ENCODE results near the gene TRAF2. TPM values are rescaled to one million over a fixed set of nuclear protein-coding genes. Genes with fewer than 3 reads are reported as not detected.

Gene TRAF2
- total and polyA plus RNA-seq, 2 donors (not counting 1 experiment from before 2014, with no cell fraction given): 25.5 to 54.5 TPM

GRCh38 chr9:136934277-136934676, 48.0 kb downstream of the TRAF2 start:
- Histone ChIP-seq H3K27ac (ENCODE audit: low read length in 2 of 2) (no peak overlapping the region), H2AFZ (ENCODE audit: insufficient read depth, low read depth, low read length, poor library complexity, severe bottlenecking) (no peak overlapping the region), H3K4me3 (ENCODE audit: control extremely low read depth in 1 of 5, extremely low read depth in 1 of 5, insufficient read depth in 1 of 5, low read depth in 2 of 5, low read length in 4 of 5) (no peak overlapping the region), H4K20me1 (ENCODE audit: control insufficient read depth, insufficient read depth, low read length, poor library complexity, severe bottlenecking) (peaks cover 30% of the 10 kb centered on the region), H3K79me2 (ENCODE audit: control insufficient read depth, insufficient read depth, low read length) (peaks cover 2% of the 10 kb centered on the region), H3K9me3 (ENCODE audit: control extremely low read depth in 1 of 3, control insufficient read depth in 2 of 3, insufficient read depth in 1 of 3, low read length in 2 of 3) (no peaks in the 10 kb centered on the region), H3K9ac (ENCODE audit: low read length) (no peak overlapping the region), H3K27me3 (replicated peaks in 1 of 4; ENCODE audit: control extremely low read depth in 1 of 4, control insufficient read depth in 3 of 4, insufficient read depth in 4 of 4, low read length in 3 of 4) (no peaks in the 10 kb centered on the region), H3K4me2 (replicated peaks; ENCODE audit: low read depth, low read length, poor library complexity, severe bottlenecking) (no peak overlapping the region), H3K4me1 (ENCODE audit: control insufficient read depth in 2 of 2, insufficient read depth in 2 of 2, low read length in 2 of 2) (no peaks in the 10 kb centered on the region), H3K36me3 (replicated peaks in 1 of 2; ENCODE audit: control extremely low read depth in 1 of 2, control insufficient read depth in 1 of 2, extremely low read depth in 1 of 2, insufficient read depth in 2 of 2, low read length in 1 of 2) (peaks cover 0 to under 1% of the 10 kb centered on the region in 2 experiments)
- POLR2A ChIA-PET: no interaction called here
- TF ChIP-seq, protein P1, sequence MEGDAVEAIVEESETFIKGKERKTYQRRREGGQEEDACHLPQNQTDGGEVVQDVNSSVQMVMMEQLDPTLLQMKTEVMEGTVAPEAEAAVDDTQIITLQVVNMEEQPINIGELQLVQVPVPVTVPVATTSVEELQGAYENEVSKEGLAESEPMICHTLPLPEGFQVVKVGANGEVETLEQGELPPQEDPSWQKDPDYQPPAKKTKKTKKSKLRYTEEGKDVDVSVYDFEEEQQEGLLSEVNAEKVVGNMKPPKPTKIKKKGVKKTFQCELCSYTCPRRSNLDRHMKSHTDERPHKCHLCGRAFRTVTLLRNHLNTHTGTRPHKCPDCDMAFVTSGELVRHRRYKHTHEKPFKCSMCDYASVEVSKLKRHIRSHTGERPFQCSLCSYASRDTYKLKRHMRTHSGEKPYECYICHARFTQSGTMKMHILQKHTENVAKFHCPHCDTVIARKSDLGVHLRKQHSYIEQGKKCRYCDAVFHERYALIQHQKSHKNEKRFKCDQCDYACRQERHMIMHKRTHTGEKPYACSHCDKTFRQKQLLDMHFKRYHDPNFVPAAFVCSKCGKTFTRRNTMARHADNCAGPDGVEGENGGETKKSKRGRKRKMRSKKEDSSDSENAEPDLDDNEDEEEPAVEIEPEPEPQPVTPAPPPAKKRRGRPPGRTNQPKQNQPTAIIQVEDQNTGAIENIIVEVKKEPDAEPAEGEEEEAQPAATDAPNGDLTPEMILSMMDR (IDR thresholded peaks at IDR 0.05): no peak
- TF ChIP-seq EZH2 (IDR thresholded peaks at IDR 0.05; ENCODE audit: borderline replicate concordance, insufficient read depth, low read depth, low read length, poor library complexity, severe bottlenecking): no peak
- Mint-ChIP-seq H3K9me3 (ENCODE audit: insufficient read depth) (no peaks in the 10 kb centered on the region), H3K4me3 (no peak overlapping the region), H3K27ac (no peak overlapping the region), H3K27me3 (no peaks in the 10 kb centered on the region), H3K4me1 (no peaks in the 10 kb centered on the region)
- DNase-seq (no peak), ATAC-seq (ENCODE audit: low read depth) (no peak)
- CTCF ChIA-PET: no interaction called here
- WGBS (ENCODE audit: insufficient coverage): 91% methylated on average over 1 of the region's 3 CpGs
- intact Hi-C loops (cut with micrococcal nuclease): no loop called here

GRCh38 chr9:136935651-136936050, 49.3 kb downstream of the TRAF2 start:
- peaks cover 2 to 13% of the 10 kb centered on the region in 2 experiments for H3K36me3 ChIP-seq (replicated peaks in 1 of 2; ENCODE audit: control extremely low read depth in 1 of 2, control insufficient read depth in 1 of 2, extremely low read depth in 1 of 2, insufficient read depth in 2 of 2, low read length in 1 of 2)
- 43% methylated on average over 1 of the region's 3 CpGs for WGBS (ENCODE audit: insufficient coverage)

More at GRCh38 chr9:136935651-136936050, 49.3 kb downstream of the TRAF2 start:
- H3K4me3 ChIP-seq (ENCODE audit: control extremely low read depth in 1 of 5, extremely low read depth in 1 of 5, insufficient read depth in 1 of 5, low read depth in 2 of 5, low read length in 4 of 5): no peak overlapping the region
- TF ChIP-seq EZH2 (IDR thresholded peaks at IDR 0.05; ENCODE audit: borderline replicate concordance, insufficient read depth, low read depth, low read length, poor library complexity, severe bottlenecking): no peak
- TF ChIP-seq, protein P1 (IDR thresholded peaks at IDR 0.05): no peak
- H3K79me2 ChIP-seq (ENCODE audit: control insufficient read depth, insufficient read depth, low read length): peaks cover 2% of the 10 kb centered on the region
- H3K4me1 ChIP-seq (ENCODE audit: control insufficient read depth in 2 of 2, insufficient read depth in 2 of 2, low read length in 2 of 2): no peaks in the 10 kb centered on the region
- H3K9ac ChIP-seq (ENCODE audit: low read length): no peak overlapping the region
- ChIA-PET POLR2A (no interaction called here), CTCF (interaction anchor here (0.7 to 1.1 kb wide), 2 partner anchors 13 to 48 kb away, joined by 3 to 4 read pairs; no protein-coding TSS in a partner anchor)
- H3K4me2 ChIP-seq (replicated peaks; ENCODE audit: low read depth, low read length, poor library complexity, severe bottlenecking): no peak overlapping the region
- no peaks in the 10 kb centered on the region for H3K9me3 ChIP-seq (ENCODE audit: control extremely low read depth in 1 of 3, control insufficient read depth in 2 of 3, insufficient read depth in 1 of 3, low read length in 2 of 3)
- no peak overlapping the region for H2AFZ ChIP-seq (ENCODE audit: insufficient read depth, low read depth, low read length, poor library complexity, severe bottlenecking)
- intact Hi-C loops (cut with micrococcal nuclease): no loop called here
- H3K27me3 Mint-ChIP-seq: no peaks in the 10 kb centered on the region
- H4K20me1 ChIP-seq (ENCODE audit: control insufficient read depth, insufficient read depth, low read length, poor library complexity, severe bottlenecking): peaks cover 41% of the 10 kb centered on the region
- no peaks in the 10 kb centered on the region for H3K4me1 Mint-ChIP-seq
- no peak overlapping the region for H3K4me3 Mint-ChIP-seq
- H3K27ac ChIP-seq (ENCODE audit: low read length in 2 of 2): no peak overlapping the region
- H3K27me3 ChIP-seq (replicated peaks in 1 of 4; ENCODE audit: control extremely low read depth in 1 of 4, control insufficient read depth in 3 of 4, insufficient read depth in 4 of 4, low read length in 3 of 4): no peaks in the 10 kb centered on the region
- no peaks in the 10 kb centered on the region for H3K9me3 Mint-ChIP-seq (ENCODE audit: insufficient read depth)
- H3K27ac Mint-ChIP-seq: no peak overlapping the region
- no peak for ATAC-seq (ENCODE audit: low read depth)
- DNase-seq: no peak
